Measurements from ENCODE around the gene MVP.

MVP gene

GRCh38 chr16:29897333-29897732 lies 77.1 kb downstream of the MVP start:
- no peak overlapping the region for H3K4me3 ChIP-seq (ENCODE audit: low read depth, low read length)
- no peak for TF ChIP-seq CTCF (IDR thresholded peaks at IDR 0.05; ENCODE audit: low read depth, low read length, missing control alignments)
- no peak for DNase-seq (ENCODE audit: low read depth)
